IMR-90 (cell line): ENCODE data around the gene NFILZ. TPM values are rescaled to one million over a fixed set of nuclear protein-coding genes. Genes with fewer than 3 reads are reported as not detected.

ENCODE experiments used
- ATAC-seq: fragments of 200-7000 bp; cut with Tn5 transposase; 2 replicates; pipeline ENCODE4 v1.9.1; 2020; ENCODE audit warnings: low read depth, mild to moderate bottlenecking, moderate library complexity
- BruUV-seq: library from RNA; stranded (reverse); fragments of 400-500 nt; replicated peaks from 2 replicates; lab custom pipeline; 2021; lab: Mats Ljungman, UMichigan
- CTCF ChIA-PET: fragments of 300-600 bp; formaldehyde crosslinking; extraction: SDS; loops from one replicate; lab custom pipeline; 2021; ENCODE audit warnings: antibody characterized with exemption; lab: Yijun Ruan, JAX
- POLR2A ChIA-PET: fragments of 300-600 bp; sonication (Branson Sonifier 250); formaldehyde crosslinking; loops from one replicate; lab custom pipeline; 2022; ENCODE audit warnings: antibody characterized with exemption; ENCODE audit not compliant: unreplicated experiment; lab: Charles Lee
- DNase-seq: peaks from one replicate; pipeline ENCODE4 v3.0.0; 2013
- H2AFZ ChIP-seq: replicated peaks from 2 replicates; pipeline ENCODE3; 2013; ENCODE audit warnings: low read length, mild to moderate bottlenecking; ENCODE audit not compliant: poor library complexity
- H2AK5ac ChIP-seq: 2 replicates; pipeline ENCODE4 v1.6.1; 2013; ENCODE audit warnings: low read depth, low read length, inconsistent platforms
- H2AK9ac ChIP-seq: replicated peaks from 2 replicates; pipeline ENCODE3; 2013; ENCODE audit warnings: mild to moderate bottlenecking, low read depth, low read length, moderate library complexity; ENCODE audit not compliant: poor library complexity
- H2BK120ac ChIP-seq: 2 replicates; pipeline ENCODE4 v1.6.1; 2013; ENCODE audit warnings: low read depth, low read length, inconsistent platforms
- H2BK15ac ChIP-seq: 3 replicates; pipeline ENCODE4 v1.6.1; 2013; ENCODE audit warnings: low read depth, low read length, inconsistent platforms
- H2BK20ac ChIP-seq: 2 replicates; pipeline ENCODE4 v1.6.1; 2013; ENCODE audit warnings: low read depth, mild to moderate bottlenecking, inconsistent platforms, low read length, moderate library complexity
- H2BK5ac ChIP-seq: 2 replicates; pipeline ENCODE4 v1.6.1; 2013; ENCODE audit warnings: mild to moderate bottlenecking, low read depth, low read length, inconsistent platforms; ENCODE audit not compliant: poor library complexity, severe bottlenecking
- H3K14ac ChIP-seq: replicated peaks from 2 replicates; pipeline ENCODE4 v1.6.1; 2013; ENCODE audit warnings: low read depth, low read length, inconsistent platforms
- H3K18ac ChIP-seq: 2 replicates; pipeline ENCODE4 v1.6.1; 2013; ENCODE audit warnings: low read depth, low read length, control low read depth
- H3K23ac ChIP-seq: 2 replicates; pipeline ENCODE4 v1.6.1; 2013; ENCODE audit warnings: low read depth, low read length, inconsistent platforms
- H3K27ac ChIP-seq: 2 replicates; pipeline ENCODE4 v1.5.1; 2013; ENCODE audit warnings: mild to moderate bottlenecking, control low read depth, low read length; ENCODE audit not compliant: insufficient read depth
- H3K27me3 ChIP-seq: 2 replicates; pipeline ENCODE4 v1.6.1; 2013; ENCODE audit warnings: low read length; ENCODE audit not compliant: control insufficient read depth, insufficient read depth
- H3K36me3 ChIP-seq: 2 replicates; pipeline ENCODE4 v1.6.1; 2013; ENCODE audit warnings: low read length, mixed read lengths; ENCODE audit not compliant: control insufficient read depth, insufficient read depth
- H3K4ac ChIP-seq: 2 replicates; pipeline ENCODE4 v1.6.1; 2013; ENCODE audit warnings: low read depth, low read length, inconsistent platforms
- H3K4me1 ChIP-seq: 2 replicates; pipeline ENCODE4 v1.6.1; 2013; ENCODE audit warnings: low read length, mixed read lengths; ENCODE audit not compliant: control insufficient read depth, insufficient read depth
- H3K4me2 ChIP-seq: 2 replicates; pipeline ENCODE4 v1.6.1; 2013; ENCODE audit warnings: low read depth, mild to moderate bottlenecking, control low read depth, low read length, moderate library complexity
- H3K4me3 ChIP-seq: 2 replicates; pipeline ENCODE4 v1.5.1; 2013; ENCODE audit warnings: low read depth, mild to moderate bottlenecking, control low read depth, low read length, moderate library complexity; ENCODE audit not compliant: insufficient read depth
- H3K56ac ChIP-seq: 2 replicates; pipeline ENCODE4 v1.6.1; 2013; ENCODE audit warnings: low read length, inconsistent platforms; ENCODE audit not compliant: insufficient read depth; ENCODE audit errors: extremely low read depth
- H3K79me1 ChIP-seq, 2 experiments: 2 replicates each; pipeline ENCODE4 v1.6.1; 2013; ENCODE audit warnings: low read length in 2 of 2, inconsistent platforms in 1 of 2, low read depth in 1 of 2
- H3K9ac ChIP-seq: 2 replicates; pipeline ENCODE4 v1.6.1; 2013; ENCODE audit warnings: low read depth, low read length, control low read depth
- H3K9me1 ChIP-seq: 2 replicates; pipeline ENCODE4 v1.6.1; 2013; ENCODE audit warnings: low read length, inconsistent platforms; ENCODE audit not compliant: insufficient read depth
- H3K9me3 ChIP-seq: 2 replicates; pipeline ENCODE4 v1.6.1; 2013; ENCODE audit warnings: low read length; ENCODE audit not compliant: control insufficient read depth, insufficient read depth
- H4K20me1 ChIP-seq: 2 replicates; pipeline ENCODE4 v1.6.1; 2013; ENCODE audit warnings: low read length, inconsistent platforms; ENCODE audit not compliant: insufficient read depth
- H4K5ac ChIP-seq: 2 replicates; pipeline ENCODE4 v1.6.1; 2013; ENCODE audit warnings: mild to moderate bottlenecking, low read depth, low read length, control low read depth
- H4K8ac ChIP-seq, 2 experiments: 2 replicates each; pipeline ENCODE4 v1.6.1; 2013; ENCODE audit warnings: low read depth in 2 of 2, low read length in 2 of 2, control low read depth in 1 of 2, inconsistent platforms in 1 of 2
- H4K91ac ChIP-seq: 2 replicates; pipeline ENCODE4 v1.6.1; 2013; ENCODE audit warnings: low read depth, low read length, inconsistent platforms; ENCODE audit not compliant: insufficient read depth
- BHLHE40 ChIP-seq: fragments of 150-350 bp; IDR thresholded peaks from 2 replicates; pipeline ENCODE4 v1.6.1; 2016; ENCODE audit warnings: mild to moderate bottlenecking, low read depth, low read length
- CEBPB ChIP-seq: IDR thresholded peaks from 2 replicates; pipeline ENCODE4 v1.6.1; 2012; ENCODE audit warnings: low read depth, low read length, improper control_type of control experiment
- CHD1 ChIP-seq: IDR thresholded peaks from 2 replicates; pipeline ENCODE4 v1.6.1; 2012; ENCODE audit warnings: low read depth, low read length, improper control_type of control experiment
- FOS ChIP-seq: fragments of 150-350 bp; IDR thresholded peaks from 2 replicates; pipeline ENCODE4 v1.6.1; 2016; ENCODE audit warnings: low read depth, low read length
- MAFK ChIP-seq: IDR thresholded peaks from 2 replicates; pipeline ENCODE4 v1.6.1; 2012; ENCODE audit warnings: low read depth, low read length, improper control_type of control experiment
- MAZ ChIP-seq: IDR thresholded peaks from 2 replicates; pipeline ENCODE4 v1.6.1; 2012; ENCODE audit warnings: low read depth, mild to moderate bottlenecking, low read length, improper control_type of control experiment, moderate library complexity, borderline replicate concordance
- MXI1 ChIP-seq: IDR thresholded peaks from 2 replicates; pipeline ENCODE4 v1.6.1; 2012; ENCODE audit warnings: low read depth, mild to moderate bottlenecking, low read length, moderate library complexity, borderline replicate concordance
- NFE2L2 ChIP-seq: fragments of 150-350 bp; IDR thresholded peaks from 2 replicates; pipeline ENCODE4 v1.6.1; 2016; ENCODE audit warnings: low read depth, mild to moderate bottlenecking, low read length
- POLR2A ChIP-seq: IDR thresholded peaks from 2 replicates; pipeline ENCODE4 v1.6.1; 2012; ENCODE audit warnings: mild to moderate bottlenecking, low read depth, low read length
- RAD21 ChIP-seq: IDR thresholded peaks from 2 replicates; pipeline ENCODE4 v1.6.1; 2012; ENCODE audit warnings: low read length, improper control_type of control experiment
- RCOR1 ChIP-seq: IDR thresholded peaks from 2 replicates; pipeline ENCODE4 v1.6.1; 2012; ENCODE audit warnings: mild to moderate bottlenecking, low read length, improper control_type of control experiment; ENCODE audit not compliant: insufficient replicate concordance
- RFX5 ChIP-seq: IDR thresholded peaks from 2 replicates; pipeline ENCODE4 v1.8.0; 2012; ENCODE audit warnings: low read depth, mild to moderate bottlenecking, low read length, moderate library complexity
- SMC3 ChIP-seq: fragments of 150-350 bp; IDR thresholded peaks from 2 replicates; pipeline ENCODE4 v1.6.1; 2016; ENCODE audit warnings: low read depth, mild to moderate bottlenecking, antibody characterized with exemption, low read length, moderate library complexity
- WGBS, 2 experiments: methylation state at CpG; one replicate each; pipeline versions ENCODE4 v1.1.5 to v1.1.7; 2013; ENCODE audit warnings: missing lambda C conversion rate in 2 of 2; ENCODE audit not compliant: insufficient read length in 1 of 2; ENCODE audit errors: extremely low coverage in 2 of 2; 5-methylcytosine and 5-hydroxymethylcytosine counted together
- dilution Hi-C: fragments of 300-500 bp; cut with HindIII; formaldehyde crosslinking; loops from one replicate; pipeline ENCODE4 v1.14.3; 2018; ENCODE audit warnings: low sequenced_read_pairs; ENCODE audit not compliant: unreplicated experiment
- in situ Hi-C: fragments of 300-500 bp; cut with MboI; formaldehyde crosslinking; loops from 3 replicates; pipeline ENCODE4 v1.14.3; 2019; ENCODE audit warnings: low sequenced_read_pairs, inconsistent platforms, mixed read lengths
- intact Hi-C: fragments of 100-400 bp; cut with micrococcal nuclease; formaldehyde crosslinking; loops from 2 replicates; pipeline ENCODE4 v1.10.0; 2022
- polyA plus RNA-seq, 3 experiments: library from polyadenylated mRNA; depleted of rRNA; stranded (reverse); fragments of >200 nt; gene quantifications; 2 replicates each; pipeline ENCODE4 v1.2.3, GENCODE V29; 2012; ENCODE audit warnings: low replicate concordance in 1 of 3
- total RNA-seq: library from RNA; depleted of rRNA; stranded (reverse); fragments of >200 nt; gene quantifications from 2 replicates; pipeline ENCODE4 v1.2.3, GENCODE V29; 2012
- TF ChIP-seq, protein P1 (sequence below): conservative IDR thresholded peaks from 2 replicates; pipeline ENCODE4 v1.5.1; 2012; ENCODE audit warnings: mild to moderate bottlenecking, low read depth, low read length, improper control_type of control experiment
- TF ChIP-seq, protein P2 (sequence below): fragments of 150-350 bp; IDR thresholded peaks from 2 replicates; pipeline ENCODE4 v1.6.1; 2017; ENCODE audit warnings: mild to moderate bottlenecking, antibody characterized with exemption, low read length, low read depth

NFILZ gene
- total and polyA plus RNA-seq, 2 of the 4 experiments (the other 2 are of a cell fraction) = not detected

- Histone ChIP-seq H3K23ac (no peak overlapping the region), H2AFZ (no peak overlapping the region), H3K9me1 (no peaks in the 10 kb centered on the region), H2BK20ac (no peak overlapping the region), H4K20me1 (no peaks in the 10 kb centered on the region), H3K79me1 (no peaks in the 10 kb centered on the region), H3K4me1 (no peaks in the 10 kb centered on the region), H2BK15ac (no peak overlapping the region), H3K4ac (no peak overlapping the region), H2AK5ac (no peak overlapping the region), H3K36me3 (no peaks in the 10 kb centered on the region), H4K8ac (no peak overlapping the region), H3K4me2 (no peak overlapping the region), H4K91ac (no peak overlapping the region), H2AK9ac (no peak overlapping the region), H2BK120ac (no peak overlapping the region), H3K9me3 (no peaks in the 10 kb centered on the region), H3K56ac (no peak overlapping the region), H3K27me3 (peaks cover 3% of the 10 kb centered on the region; the same call in 1 of the 2 replicates), H3K27ac (no peak overlapping the region), H2BK5ac (no peak overlapping the region), H3K18ac (no peak overlapping the region), H3K14ac (no peak overlapping the region), H4K5ac (no peak overlapping the region), H3K4me3 (no peak overlapping the region), H3K9ac (no peak overlapping the region)
- ChIA-PET CTCF (interaction anchor here (0.6 kb wide), 1 partner anchor 170 kb away, joined by 4 read pairs; no protein-coding TSS in a partner anchor), POLR2A (no interaction called here)
- WGBS, 2 experiments = 0% methylated on average over 1 of the region's 5 CpGs; no CpG with 5 or more reads in 1 of the 2 experiments
- ATAC-seq (no peak), DNase-seq (no peak)
- dilution Hi-C loops (no loop called here), intact Hi-C loops (no loop called here), in situ Hi-C loops (loop anchor here (25.0 kb wide), 1 partner anchor 429 kb away; the partner anchor contains the start of gene OR1M1)
- TF ChIP-seq MXI1 (no peak), RAD21 (no peak), CEBPB (no peak), FOS (no peak), BHLHE40 (no peak), NFE2L2 (no peak), SMC3 (no peak), MAZ (no peak), RCOR1 (no peak), POLR2A (no peak), MAFK (no peak), CHD1 (no peak), RFX5 (no peak)
- TF ChIP-seq, protein P1, sequence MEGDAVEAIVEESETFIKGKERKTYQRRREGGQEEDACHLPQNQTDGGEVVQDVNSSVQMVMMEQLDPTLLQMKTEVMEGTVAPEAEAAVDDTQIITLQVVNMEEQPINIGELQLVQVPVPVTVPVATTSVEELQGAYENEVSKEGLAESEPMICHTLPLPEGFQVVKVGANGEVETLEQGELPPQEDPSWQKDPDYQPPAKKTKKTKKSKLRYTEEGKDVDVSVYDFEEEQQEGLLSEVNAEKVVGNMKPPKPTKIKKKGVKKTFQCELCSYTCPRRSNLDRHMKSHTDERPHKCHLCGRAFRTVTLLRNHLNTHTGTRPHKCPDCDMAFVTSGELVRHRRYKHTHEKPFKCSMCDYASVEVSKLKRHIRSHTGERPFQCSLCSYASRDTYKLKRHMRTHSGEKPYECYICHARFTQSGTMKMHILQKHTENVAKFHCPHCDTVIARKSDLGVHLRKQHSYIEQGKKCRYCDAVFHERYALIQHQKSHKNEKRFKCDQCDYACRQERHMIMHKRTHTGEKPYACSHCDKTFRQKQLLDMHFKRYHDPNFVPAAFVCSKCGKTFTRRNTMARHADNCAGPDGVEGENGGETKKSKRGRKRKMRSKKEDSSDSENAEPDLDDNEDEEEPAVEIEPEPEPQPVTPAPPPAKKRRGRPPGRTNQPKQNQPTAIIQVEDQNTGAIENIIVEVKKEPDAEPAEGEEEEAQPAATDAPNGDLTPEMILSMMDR = no peak
- TF ChIP-seq, protein P2, sequence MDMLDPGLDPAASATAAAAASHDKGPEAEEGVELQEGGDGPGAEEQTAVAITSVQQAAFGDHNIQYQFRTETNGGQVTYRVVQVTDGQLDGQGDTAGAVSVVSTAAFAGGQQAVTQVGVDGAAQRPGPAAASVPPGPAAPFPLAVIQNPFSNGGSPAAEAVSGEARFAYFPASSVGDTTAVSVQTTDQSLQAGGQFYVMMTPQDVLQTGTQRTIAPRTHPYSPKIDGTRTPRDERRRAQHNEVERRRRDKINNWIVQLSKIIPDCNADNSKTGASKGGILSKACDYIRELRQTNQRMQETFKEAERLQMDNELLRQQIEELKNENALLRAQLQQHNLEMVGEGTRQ = no peak
- no TSS peak for BruUV-seq
These were observed 27.4 kb downstream of the NFILZ start for GRCh38 chr19:8657869-8658268.
